Hematopoietic multipotent progenitor cell treated with erythropoietin and hydrocortisone succinate and interleukin-3 and kit ligand, for 6 days (in vitro differentiated cells): ENCODE results near the gene BEND3.

Experiments
- DNase-seq: peaks from one replicate; pipeline ENCODE4 v3.0.0-alpha.2; 2015

The BEND3 gene

GRCh38 chr6:107080036-107080435 lies 35.3 kb downstream of the BEND3 start:
- DNase-seq, result peak; percentile 57

- peak; percentile 82 for DNase-seq
These were observed 35.9 kb downstream of the BEND3 start for GRCh38 chr6:107079429-107079828.

- DNase-seq, result no peak
These were observed 37.6 kb downstream of the BEND3 start for GRCh38 chr6:107077710-107078109.

GRCh38 chr6:107075951-107076381 lies 39.3 kb downstream of the BEND3 start:
- DNase-seq, result peak; percentile 19

GRCh38 chr6:107070686-107071085 lies 44.6 kb downstream of the BEND3 start:
- no peak for DNase-seq

- no peak for DNase-seq
These were observed 45.4 kb downstream of the BEND3 start for GRCh38 chr6:107069631-107070548.

- no peak for DNase-seq
These were observed 46.4 kb downstream of the BEND3 start for GRCh38 chr6:107068691-107069630.

GRCh38 chr6:107066697-107067659 lies 48.3 kb downstream of the BEND3 start:
- no peak for DNase-seq

GRCh38 chr6:107064579-107065065 lies 50.7 kb downstream of the BEND3 start:
- peak; percentile 64 for DNase-seq

GRCh38 chr6:107062691-107063090 lies 52.6 kb downstream of the BEND3 start:
- DNase-seq, result no peak

- no peak for DNase-seq
These were observed 53.9 kb downstream of the BEND3 start for GRCh38 chr6:107061125-107062020.

- no peak for DNase-seq
These were observed 54.6 kb downstream of the BEND3 start for GRCh38 chr6:107060704-107061103.

GRCh38 chr6:107059606-107060005 lies 55.7 kb downstream of the BEND3 start:
- DNase-seq, result no peak

GRCh38 chr6:107057679-107058078 lies 57.6 kb downstream of the BEND3 start:
- DNase-seq, result no peak

- DNase-seq, result no peak
These were observed 58.5 kb downstream of the BEND3 start for GRCh38 chr6:107056796-107057195.

- DNase-seq, result no peak
These were observed 67.5 kb downstream of the BEND3 start for GRCh38 chr6:107047807-107048206.

- DNase-seq, result no peak
These were observed 69.3 kb downstream of the BEND3 start for GRCh38 chr6:107045826-107046675.

- DNase-seq, result no peak
These were observed 82.2 kb downstream of the BEND3 start for GRCh38 chr6:107033126-107033525.

- DNase-seq, result no peak
These were observed 83.3 kb downstream of the BEND3 start for GRCh38 chr6:107032051-107032450.

- no peak for DNase-seq
These were observed 85.2 kb downstream of the BEND3 start for GRCh38 chr6:107030151-107030550.
